Measurements from ENCODE around the gene CCNB1. TPM values are rescaled to one million over a fixed set of nuclear protein-coding genes. Genes with fewer than 3 reads are reported as not detected.

The CCNB1 gene
- polyA plus RNA-seq, 1 donor = 136 TPM

Other genes starting within 250 kb of the CCNB1 start
- 93.0 TPM for gene SLC30A5, start 73.1 kb upstream of the CCNB1 start, polyA plus RNA-seq (ENCODE audit: insufficient read length)
- 29.5 TPM for gene CENPH, start 22.4 kb downstream of the CCNB1 start, polyA plus RNA-seq (ENCODE audit: insufficient read length)
- 37.7 TPM for gene CDK7, start 67.7 kb downstream of the CCNB1 start, polyA plus RNA-seq (ENCODE audit: insufficient read length)
- 17.5 TPM for gene CCDC125, start 165.7 kb downstream of the CCNB1 start, polyA plus RNA-seq (ENCODE audit: insufficient read length)
- gene AK6, start 202.4 kb downstream of the CCNB1 start, polyA plus RNA-seq (ENCODE audit: insufficient read length) = 84.9 TPM
- 61.6 TPM for gene TAF9, start 202.4 kb downstream of the CCNB1 start, polyA plus RNA-seq (ENCODE audit: insufficient read length)
- gene RAD17, start 202.7 kb downstream of the CCNB1 start, polyA plus RNA-seq (ENCODE audit: insufficient read length) = 48.0 TPM
- 30.5 TPM for gene MARVELD2, start 248.0 kb downstream of the CCNB1 start, polyA plus RNA-seq (ENCODE audit: insufficient read length)